GM19351 (cell line): ENCODE results near the gene LRRC3C.
"Not testable (repeated sequence)": the region's sequence is repeated elsewhere in the genome, so short reads cannot be mapped to it uniquely, and the experiment has no call there.

Experiments
- ATAC-seq: cut with Tn5 transposase; IDR thresholded peaks from one replicate; pipeline ENCODE4 v1.9.1; 2021; ENCODE audit warnings: mild to moderate bottlenecking, moderate library complexity; ENCODE audit not compliant: unreplicated experiment

LRRC3C gene

DNA sequence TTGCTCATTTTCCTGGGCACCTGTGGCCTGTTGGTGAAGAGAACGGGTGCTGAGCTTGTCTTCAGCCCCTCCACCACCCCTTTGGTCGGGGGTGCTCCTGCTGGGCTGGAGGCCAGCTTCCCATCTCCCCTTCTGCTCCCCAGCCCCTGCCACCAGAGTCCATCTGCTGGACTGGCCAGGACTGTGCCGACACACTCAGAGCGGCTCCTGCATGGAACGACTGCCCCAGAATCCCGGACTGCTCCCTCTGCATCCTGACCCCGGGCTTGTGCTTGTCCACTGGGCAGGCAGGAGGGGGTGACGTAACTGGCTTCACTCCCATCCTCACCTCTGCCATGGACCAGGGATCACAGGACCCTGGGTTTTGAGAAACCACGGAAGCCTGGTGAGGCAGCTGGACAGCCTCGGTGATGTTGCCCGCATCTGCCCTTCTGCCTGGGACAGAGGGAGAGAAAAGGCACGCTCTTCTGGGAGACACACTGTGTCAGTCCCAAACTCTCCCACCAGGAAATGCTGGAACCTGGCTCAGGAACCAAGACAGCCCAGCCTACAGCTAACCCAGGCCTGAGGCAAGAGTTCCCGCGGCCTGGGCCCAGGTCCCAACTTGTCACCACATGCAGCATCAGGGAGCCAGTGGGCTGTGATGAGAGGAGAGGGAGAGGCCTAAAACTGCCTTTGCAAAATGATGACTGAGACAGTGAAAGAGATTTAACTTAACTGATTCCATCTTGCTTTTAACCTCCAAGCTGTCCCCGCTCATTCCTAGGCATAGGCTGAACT is 19.2 kb downstream of the LRRC3C start:
- no peak for ATAC-seq

DNA sequence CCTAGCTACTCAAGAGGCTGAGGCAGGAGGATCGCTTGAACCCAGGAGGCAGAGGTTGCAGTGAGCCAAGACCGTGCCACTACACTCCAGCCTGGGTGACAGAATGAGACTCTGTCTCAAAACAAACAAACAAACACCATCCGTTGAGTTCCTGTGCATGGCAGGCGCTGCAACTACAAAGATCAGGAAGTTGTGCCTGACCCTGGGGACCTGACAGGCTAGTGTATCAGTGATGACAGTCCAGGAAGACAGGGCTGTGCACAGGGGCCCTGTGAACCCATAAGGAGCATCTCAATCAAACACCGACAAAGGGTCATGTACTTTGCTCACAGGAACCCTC is 20.9 kb downstream of the LRRC3C start:
- not testable (repeated sequence) for ATAC-seq

DNA sequence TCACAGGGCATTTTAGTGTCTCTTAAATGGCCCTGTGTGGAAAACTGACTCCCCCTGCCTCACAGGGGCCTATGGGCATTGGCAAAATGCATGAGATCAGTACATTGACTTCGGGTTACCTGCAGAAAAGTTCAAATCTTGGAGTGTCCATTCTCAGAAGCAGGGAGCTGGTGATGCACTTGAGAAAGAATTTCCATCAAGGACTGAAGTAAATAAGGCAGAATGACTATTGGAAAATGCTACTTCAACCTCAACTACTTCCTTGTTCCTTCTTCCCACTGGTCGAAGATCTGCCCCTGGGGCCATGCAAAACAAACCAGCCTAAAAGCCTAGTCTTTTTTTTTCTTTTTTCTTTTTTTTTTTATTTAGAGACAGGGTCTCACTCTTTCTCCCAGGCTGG is 21.5 kb downstream of the LRRC3C start:
- ATAC-seq, result no peak

DNA sequence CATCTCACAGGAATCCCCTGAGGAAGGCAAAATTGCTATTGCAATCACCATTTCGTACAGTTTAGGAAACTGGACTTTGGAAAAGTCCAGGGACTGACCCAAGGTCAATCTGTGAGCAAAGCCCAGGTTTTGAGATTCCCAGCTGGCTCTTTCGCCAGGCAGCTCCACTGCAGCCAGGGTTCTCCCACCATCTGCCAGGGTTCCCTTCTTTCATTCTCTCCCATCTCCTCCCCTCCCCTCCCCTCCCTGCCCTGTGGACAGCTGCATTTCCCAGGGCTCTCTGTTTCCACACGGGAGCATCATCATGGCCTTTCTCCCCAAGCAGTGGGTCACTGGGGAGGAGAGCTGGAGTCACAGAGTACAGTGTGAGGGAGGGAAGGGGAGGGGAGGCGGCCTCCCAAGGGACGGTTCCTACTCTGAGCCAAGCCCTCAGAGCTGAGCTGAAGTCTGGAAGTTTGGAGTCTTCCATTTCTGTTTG is 23.4 kb downstream of the LRRC3C start:
- no peak for ATAC-seq

DNA sequence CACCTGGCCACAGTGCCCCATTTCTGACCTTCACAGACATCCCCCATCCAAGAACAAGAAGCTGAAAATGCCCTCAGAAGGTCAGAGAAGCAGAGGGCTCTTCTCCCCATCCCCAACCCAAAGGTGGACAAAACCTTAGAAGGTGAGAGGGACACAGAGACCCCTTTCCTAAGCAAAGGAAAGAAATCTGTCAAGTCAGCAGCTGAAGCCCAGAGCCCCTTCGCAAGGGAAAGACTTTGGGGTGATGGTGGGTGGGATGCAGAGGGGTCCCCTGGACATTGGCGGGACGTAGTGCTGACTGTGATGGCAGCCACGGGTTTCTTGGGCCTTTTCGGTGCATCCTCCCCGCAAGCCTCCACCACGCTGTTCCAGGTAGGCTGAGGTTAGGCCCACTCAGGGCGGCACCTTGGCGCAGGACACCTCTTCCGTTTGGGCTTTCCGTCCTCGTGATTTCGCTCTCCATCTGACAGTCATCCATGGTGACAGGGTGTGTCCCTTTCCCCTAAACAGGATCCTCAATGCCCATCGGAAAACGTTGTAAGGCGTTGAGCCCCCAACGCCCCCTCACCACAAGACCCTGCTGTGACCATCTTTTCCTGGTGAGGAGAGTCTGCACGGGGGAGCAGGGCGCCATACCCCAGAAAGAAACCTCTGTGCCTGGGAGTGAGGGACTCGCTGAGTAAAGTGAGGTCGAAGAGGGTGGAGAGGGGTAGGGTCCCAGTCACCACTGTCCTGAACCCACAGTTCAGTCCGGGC is 24.6 kb downstream of the LRRC3C start:
- ATAC-seq, result peak; percentile 1

DNA sequence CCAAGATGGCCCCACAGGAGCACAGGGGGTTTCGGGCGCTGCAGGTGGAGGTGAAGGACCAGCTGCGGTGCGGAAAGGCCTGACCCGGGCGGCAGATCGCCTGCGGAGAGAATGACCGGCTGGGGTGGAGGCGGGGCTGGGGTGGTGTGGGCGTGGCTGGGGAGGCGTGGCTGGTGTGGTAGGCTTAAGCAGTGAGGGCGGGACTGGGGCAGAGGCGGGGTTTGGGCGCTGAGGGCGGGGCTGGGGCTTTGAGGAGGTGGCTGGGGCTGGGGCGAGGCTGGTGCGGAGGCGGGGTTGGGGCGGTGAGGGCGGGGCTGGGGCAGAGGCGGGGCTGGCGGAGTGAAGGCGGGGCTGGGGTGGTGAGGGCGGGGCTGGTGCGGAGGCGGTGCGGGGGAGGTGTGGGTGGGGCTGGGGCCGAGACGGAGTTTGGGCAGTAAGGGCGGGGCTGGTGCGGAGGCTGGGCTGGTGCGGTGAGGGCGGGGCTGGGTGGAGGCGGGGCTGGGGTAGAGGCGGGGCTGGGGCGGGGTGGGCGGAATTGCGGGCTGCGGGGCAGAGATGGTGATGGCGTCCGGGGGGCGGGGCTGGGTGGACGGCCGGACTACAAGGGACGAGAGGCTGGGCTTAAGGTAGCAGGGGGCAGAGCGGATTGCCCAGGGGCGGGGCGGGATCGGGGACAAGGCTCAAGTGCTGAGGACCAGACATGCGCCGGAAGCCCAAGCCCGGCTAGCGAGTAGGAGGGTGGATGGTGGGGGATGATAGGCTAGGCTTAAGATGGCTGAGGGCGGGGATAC is 25.3 kb downstream of the LRRC3C start:
- ATAC-seq, result peak; percentile 84

DNA sequence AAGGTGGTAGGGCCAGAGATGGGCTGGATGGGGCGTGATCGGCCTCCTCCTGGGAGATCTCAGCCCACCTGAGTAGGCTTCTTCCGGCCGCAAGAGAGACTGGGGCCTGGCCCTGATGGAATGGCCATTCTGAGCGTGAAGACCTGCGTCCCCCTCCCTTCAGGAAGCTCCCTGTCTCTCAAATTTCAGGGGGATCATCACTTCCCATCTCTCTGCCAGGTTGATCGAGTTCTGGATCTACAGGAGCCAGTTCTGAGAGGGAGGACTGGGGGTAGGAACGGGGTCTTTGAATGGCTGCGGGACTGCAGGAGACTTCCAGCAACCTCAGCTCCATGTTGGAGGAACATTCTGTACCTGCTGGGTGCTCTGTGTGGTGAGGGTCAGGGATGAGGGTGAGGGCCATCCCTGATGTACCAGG is 25.9 kb downstream of the LRRC3C start:
- no peak for ATAC-seq

DNA sequence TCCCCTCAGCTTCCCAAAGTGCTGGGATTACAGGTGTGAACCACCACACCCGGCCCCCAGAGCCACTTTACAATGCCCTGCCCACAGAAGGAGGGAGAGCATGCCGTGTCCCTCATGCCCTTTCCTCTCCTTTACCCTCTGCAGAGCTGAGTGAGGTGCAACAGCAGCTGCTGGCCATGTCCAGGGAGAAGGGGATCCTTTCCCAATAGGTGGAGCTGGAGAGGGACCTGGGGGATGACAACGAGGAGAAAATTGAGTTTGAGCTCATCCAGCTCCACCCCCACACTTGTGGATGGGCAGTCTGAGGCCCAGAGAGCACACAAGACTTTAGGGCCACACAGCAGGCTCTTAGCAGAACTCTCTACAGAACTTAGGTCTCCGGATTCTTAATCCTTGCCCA is 27.3 kb downstream of the LRRC3C start:
- no peak for ATAC-seq

DNA sequence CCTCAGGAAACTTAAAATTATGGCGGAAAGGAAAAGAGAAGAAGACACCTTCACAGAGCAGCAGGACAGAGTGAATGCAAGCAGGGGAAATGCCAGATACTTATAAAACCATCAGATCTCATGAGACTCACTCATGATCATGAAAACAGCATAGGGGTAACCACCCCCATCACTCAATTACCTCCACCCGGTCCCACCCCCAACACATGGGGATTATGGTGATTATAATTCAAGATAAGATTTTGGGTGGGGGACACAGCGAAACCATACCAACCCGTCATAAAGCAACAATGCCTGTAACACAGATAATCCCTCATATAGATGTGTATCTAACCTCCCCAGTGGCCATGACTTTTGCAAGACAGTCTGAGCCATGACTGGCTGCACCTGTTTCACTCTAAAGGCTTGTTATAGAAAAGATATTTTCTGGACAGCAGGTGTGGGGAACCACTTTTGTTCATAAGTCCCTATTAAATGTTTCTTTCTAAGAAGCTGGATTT is 28.2 kb downstream of the LRRC3C start:
- no peak for ATAC-seq

DNA sequence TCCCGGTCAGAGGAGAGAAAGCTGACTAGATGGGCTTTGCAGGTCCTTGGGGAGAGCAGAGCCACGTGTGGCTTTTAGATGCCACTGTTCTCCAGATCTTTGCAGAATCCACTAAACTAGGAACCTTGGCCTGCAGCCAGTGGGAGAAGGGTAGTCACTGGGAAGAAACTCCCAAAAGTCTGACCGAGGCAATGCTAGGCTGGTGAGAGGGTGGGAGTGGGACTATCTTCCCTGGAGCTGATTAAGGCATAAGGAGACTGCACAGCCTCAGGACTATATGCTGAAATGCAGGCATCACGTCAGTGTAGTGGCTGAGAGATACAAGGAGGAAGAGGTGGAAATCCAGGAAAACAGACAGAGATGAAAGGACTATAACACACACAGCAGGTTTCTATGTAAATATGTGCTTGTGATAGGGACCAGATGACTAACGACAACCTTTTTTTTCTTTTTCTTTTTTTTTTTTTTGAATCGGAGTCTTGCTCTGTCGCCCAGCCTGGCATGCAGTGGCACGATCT is 33.1 kb downstream of the LRRC3C start:
- ATAC-seq, result no peak

DNA sequence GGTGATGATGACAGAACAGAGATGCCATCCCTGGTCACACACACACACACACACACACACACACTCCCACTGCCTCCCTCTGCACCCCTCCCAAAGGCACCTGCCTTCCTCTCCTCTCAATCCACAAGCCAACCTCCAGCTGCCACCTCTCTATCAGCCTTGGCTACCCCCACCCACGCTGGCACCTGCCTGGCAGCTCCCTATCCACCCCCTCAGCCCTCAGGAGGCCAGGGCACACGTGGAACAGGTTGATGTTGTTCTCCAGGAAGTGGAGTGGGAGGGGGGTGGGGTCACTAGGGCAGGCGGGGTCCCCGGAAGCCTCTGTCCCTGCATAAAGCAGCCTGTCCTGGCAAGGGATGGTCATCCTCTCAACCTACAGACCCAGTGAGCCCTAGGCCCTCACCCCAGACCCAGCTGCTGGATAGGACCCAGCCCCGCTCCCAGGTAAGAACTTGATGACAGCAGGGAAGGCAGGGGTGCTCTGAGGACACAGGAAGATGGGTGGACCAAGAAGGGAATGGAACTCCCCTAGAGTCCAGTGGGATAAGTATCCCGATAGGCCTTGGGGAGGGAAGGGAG is 35.2 kb downstream of the LRRC3C start, which contains the start of gene GSDMA:
TSS of gene GSDMA (plus strand) at position 363 of the 579 bp plus-strand sequence. CDS start 2,684 bp downstream, outside the sequence.
- ATAC-seq, result no peak

DNA sequence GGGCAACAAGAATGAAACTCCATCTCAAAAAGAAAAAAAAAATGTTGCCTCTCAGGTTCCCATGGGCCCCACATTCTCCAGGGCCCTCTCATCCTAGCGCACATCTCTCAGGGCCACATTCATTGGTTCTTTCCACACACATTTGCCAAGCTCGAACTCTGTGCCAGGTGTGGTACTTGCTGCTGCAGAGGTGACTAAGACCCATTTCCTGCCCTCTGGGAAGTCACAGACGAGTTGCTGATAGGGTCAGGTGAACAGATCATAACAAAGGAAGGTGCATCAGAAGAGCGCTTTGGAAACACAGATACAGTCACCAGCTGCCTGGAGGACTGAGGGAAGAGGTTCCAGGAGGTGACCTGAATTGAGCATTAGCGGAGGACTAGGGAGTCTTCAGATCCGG is 36.3 kb downstream of the LRRC3C start:
- no peak for ATAC-seq

DNA sequence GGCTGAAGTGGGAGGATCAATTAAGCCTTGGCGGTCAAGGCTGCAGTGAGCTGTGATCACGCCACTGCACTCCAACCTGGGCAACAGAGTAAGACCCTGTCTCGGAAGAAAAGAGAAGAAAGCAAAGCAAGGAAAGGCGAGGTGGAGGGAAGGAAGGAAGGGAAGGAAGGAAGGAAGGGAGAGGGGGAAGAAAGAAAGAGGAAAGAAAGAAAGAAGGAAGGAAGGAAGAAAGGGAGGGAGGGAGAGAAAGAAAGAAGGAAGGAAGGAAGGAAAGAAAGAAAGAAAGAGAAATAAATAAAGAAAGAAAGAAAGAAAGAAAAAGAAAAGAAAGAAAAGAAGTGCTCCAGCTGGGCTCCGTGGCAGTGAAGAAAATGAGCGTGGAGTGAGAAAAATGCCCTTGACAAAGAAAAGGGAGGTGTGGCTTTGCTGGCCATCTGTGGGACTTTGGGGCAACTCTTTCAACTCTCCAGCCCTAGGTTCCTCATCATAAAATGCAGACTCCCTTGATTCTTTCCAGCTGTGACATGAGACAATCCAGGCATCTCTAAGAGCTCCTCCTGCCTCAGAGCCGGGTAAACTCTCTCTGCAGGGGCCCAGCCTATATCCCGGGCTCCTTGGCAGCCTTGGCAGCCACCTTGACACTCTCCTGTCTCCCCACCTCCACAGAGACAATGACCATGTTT is 37.6 kb downstream of the LRRC3C start:
- ATAC-seq, result no peak

DNA sequence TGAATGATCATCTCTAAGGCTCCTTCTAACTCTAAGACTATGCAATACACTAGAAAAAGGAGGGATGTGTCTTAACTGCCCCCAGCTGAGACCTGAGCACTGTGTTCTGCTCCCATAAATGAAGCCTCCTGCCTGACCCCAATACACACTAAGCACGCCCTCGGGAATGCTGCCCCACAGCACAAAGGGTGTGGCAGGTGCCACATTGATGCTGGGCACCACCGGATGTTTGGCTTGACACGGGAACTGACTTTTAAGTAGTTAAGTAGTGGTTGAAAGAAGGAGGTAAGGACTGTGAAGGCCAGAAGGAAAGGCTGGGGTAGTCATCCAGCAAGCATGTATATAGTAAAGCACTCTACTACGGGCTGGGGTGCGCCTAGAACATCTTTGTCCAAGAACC is 39.2 kb downstream of the LRRC3C start:
- no peak for ATAC-seq

DNA sequence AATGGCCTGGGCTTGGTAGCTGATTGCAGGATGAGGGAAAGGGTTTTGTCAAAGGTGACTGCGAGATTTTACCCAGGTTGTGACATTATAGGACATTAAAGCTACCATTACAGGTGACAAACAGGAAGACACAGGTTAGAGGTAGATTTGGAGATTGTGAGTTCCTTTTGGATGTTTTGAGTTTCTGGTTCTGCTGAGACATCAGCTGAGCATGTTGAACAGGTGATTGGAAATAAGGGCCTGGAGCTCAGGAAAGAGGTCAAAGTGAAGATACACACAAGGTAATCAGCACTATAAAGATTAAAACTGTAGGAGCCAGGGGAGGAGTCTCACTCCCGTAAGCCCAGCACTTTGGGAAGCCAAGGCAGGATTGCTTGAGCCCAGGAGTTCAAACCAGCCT is 41.2 kb downstream of the LRRC3C start:
- no peak for ATAC-seq

DNA sequence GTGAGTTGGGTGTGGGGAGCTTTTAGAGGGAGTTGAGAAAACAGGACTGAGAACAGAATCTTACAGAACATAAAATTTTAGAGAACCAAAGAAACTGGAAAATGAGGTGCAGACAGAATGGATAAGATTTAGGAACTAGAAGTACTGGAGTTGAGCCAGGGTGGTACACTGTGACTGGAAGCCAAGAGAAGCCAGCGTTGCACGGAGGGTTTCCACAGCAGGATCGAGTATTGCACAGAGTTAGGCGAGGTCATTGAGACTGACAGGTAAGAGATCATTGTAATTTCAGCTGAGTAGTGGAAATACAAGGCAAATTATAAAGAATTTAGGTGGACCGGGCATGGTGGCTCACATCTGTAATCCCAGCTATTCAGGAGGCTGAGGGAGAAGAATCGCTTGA is 41.8 kb downstream of the LRRC3C start:
- ATAC-seq, result no peak

DNA sequence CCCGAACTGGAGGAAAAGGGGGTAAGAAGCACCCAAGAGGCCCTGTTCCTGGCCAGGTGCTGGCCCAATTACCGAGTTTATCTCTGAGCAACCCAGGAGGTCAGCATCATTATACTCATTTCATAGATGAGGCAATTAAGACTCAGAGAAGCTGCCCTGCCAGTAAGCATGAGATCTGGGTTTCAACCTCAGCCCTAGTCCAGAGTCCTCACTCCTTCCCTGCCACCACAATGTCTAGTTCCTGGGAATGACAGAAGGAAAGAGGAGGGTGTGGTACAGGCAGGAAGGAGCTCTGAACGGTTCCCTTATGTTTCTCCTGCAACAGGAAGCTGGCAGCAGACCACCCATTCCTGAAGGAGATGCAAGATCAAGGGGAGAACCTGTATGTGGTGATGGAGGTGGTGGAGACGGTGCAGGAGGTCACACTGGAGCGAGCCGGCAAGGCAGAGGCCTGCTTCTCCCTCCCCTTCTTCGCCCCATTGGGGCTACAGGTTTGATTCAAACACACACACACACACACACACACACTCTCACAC is 42.7 kb downstream of the LRRC3C start:
- ATAC-seq, result no peak

DNA sequence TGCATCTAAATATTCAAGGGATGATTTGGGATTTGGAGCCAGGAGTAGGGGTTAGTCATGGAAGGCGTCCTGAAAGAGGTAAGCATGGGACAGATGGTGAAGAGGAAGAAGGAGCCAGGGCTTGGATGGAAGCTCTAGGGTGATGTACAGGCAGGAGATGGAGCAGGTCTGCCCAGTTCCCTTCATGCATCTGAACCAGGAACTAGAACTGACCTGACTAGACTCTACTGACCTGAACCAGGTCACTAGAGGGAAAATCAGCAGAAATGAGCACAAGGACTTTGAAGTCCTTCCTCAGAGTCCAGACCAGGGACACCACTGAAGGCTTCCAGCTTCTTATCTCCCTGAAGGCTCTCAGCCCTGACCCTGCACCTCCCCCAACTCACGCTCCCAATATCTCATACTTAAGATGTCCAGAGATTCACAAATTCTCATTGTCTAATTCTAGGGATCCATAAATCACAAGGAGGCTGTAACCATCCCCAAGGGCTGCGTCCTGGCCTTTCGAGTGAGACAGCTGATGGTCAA is 43.6 kb downstream of the LRRC3C start:
- no peak for ATAC-seq

DNA sequence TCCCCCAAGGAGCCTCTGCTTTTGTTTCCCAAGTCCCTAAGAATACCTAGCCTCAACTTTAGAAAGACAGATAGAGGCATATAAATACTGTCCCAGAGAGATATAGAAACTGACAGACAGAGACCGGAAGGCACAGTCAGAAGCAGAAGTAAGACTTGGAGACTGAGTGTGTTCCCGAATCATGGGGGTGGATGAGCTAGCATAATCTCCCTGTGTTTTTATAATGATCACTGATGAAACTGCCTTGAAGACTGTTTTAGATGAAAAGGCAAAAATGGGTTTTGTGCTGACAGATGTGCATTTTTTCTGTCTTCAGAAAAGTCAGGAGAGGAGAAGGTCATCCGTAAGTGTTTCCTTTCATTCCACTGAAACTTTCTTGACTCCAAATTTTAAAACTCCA is 44.7 kb downstream of the LRRC3C start:
- ATAC-seq, result no peak

DNA sequence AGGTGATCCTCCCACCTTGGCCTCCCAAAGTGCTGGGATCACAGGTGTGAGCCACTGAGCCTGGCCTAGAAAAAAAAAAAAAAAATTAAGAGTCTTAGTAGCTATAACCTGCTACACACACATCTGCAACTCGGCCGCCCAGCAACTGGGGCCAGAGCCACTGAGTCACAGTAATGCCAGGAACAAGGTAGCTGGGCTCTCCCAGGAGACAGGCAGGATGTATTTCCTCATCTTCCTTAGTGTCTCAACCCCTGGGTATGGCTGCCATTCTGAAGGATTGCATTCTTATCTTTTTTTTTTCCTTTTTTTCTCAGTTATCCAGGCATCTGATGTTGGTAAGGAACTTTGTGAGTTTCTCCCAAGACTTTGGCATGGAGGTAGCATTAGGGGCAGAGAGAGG is 46.0 kb downstream of the LRRC3C start:
- no peak for ATAC-seq
